WI38 (cell line): ENCODE data around the gene GRXCR1.

Experiments used
- H3K4me3 ChIP-seq: 2 replicates; pipeline ENCODE4 v1.5.1; 2011; ENCODE audit warnings: low read depth, mild to moderate bottlenecking, control low read depth, low read length
- TF ChIP-seq, protein P1 (sequence below): IDR thresholded peaks from 2 replicates; pipeline ENCODE4 v1.5.1; 2012; ENCODE audit warnings: low read depth, mild to moderate bottlenecking, control low read depth, low read length

Gene GRXCR1

DNA sequence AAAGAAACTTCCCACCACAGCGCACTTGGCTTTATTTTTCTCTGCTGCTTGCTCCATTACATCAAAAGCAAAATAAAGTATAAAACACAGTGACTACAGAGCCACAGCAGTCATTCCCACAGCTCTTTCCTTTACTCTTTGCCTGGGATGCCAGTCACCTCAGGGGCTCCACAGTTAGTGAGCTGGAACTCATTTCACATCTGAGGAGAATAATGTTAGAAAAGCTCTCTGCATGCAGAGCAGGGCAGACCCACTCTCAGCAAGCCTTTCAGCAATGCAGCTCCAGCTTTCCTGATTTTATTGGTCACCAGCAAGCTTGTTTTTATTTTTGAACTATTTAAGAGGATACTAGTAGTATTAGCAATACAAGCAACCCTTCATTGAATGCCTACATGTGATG is 13.8 kb downstream of the GRXCR1 start:
- no peak overlapping the region for H3K4me3 ChIP-seq
- TF ChIP-seq, protein P1, sequence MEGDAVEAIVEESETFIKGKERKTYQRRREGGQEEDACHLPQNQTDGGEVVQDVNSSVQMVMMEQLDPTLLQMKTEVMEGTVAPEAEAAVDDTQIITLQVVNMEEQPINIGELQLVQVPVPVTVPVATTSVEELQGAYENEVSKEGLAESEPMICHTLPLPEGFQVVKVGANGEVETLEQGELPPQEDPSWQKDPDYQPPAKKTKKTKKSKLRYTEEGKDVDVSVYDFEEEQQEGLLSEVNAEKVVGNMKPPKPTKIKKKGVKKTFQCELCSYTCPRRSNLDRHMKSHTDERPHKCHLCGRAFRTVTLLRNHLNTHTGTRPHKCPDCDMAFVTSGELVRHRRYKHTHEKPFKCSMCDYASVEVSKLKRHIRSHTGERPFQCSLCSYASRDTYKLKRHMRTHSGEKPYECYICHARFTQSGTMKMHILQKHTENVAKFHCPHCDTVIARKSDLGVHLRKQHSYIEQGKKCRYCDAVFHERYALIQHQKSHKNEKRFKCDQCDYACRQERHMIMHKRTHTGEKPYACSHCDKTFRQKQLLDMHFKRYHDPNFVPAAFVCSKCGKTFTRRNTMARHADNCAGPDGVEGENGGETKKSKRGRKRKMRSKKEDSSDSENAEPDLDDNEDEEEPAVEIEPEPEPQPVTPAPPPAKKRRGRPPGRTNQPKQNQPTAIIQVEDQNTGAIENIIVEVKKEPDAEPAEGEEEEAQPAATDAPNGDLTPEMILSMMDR = no peak

DNA sequence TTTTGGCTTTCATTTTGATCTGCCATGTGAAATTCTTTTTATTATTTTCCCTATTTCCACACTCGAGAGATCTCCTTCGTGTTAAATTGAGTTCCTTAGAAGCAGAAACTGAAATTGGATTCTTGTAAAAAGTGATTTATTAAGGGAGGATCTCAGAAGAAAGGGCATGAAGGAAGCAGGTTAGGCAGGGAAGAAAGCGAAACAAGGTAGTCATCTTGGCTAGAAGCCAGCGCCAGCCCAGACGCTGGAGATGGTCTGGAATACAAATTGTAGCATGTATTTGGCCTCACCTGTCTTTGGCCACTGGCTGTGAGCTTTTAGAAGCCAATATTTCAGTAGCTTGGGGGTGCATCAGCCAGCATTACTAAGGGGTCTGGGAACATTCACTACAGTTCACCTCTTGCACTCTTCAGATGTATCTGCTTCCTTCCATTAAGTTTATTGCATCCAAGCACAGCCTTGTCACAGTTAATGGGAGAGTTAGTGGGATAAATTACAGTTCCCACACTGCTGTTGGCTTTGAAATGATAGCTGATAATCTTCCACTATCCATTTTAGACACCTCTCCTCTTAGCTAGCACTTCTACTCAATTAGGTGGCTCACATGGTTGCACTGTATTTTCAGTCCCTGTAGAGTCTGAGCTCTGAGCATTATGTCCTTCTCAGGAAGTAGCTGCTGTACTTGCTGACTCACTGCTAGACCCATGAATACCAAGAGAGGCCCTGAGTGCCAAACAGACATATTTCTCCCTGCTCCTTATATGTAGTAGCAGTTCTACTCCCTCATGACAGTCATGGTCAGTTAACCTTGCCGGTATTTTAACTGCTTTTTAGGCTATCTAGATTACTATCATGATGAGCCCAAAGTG is 14.6 kb downstream of the GRXCR1 start:
- H3K4me3 ChIP-seq = no peak overlapping the region
- TF ChIP-seq, protein P1 = no peak

DNA sequence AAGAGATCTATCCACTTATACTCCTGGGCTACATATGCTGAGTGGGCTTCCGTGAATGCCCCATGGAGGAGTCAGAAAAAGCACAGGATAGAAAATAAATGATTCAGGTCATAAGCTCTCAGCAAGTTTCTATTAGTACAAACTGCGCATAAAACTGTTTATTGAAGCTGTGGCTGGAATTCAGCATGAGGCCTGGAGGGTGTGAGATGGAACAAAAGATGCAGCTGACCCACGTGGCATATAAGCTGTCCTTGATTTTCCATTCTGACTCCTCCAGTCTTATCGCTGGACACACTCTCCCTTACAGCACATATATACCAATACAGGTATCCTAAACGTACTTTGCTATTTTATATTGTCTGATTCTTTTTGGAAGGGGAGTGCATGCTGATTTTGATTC is 17.9 kb downstream of the GRXCR1 start:
- H3K4me3 ChIP-seq = no peak overlapping the region
- TF ChIP-seq, protein P1 = no peak

DNA sequence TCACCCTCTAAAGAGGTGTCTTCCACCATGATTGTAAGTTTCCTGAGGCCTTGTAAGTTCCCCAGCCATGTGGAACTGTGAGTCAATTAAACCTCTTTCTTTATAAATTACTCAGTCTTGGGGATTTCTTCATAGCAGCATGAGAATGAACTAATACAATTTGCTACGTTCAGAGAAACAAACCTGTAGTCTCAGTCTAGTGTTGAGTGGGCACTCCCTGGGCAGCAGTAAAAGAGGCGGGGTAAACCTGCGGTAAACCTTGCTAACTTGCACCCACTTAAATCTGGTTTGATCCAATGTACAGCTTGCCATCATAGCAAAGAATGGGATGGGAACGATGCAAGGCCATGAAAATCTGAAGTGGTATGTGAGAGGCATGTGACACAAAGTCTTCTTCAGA is 22.4 kb downstream of the GRXCR1 start:
- TF ChIP-seq, protein P1 = no peak
- no peak overlapping the region for H3K4me3 ChIP-seq

DNA sequence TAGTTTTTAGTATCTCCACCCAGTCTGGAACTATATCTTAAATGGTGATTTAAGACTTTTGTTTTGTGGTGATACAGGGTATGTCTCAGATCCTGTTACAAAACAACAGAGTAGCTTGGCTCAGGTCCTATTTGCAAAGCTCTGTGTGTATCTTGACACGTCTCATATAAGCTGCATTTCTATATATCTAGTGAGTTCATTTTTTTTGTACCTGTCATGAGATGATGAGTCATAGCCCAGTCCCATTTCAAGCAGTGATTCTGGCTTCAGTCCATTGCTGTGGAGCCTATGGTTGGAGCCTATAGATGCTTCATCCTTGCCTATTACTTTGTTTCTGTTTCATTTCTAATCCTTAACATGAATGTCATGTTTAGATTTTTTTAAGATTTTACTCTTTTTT is 23.0 kb downstream of the GRXCR1 start:
- TF ChIP-seq, protein P1 = no peak
- H3K4me3 ChIP-seq = no peak overlapping the region

DNA sequence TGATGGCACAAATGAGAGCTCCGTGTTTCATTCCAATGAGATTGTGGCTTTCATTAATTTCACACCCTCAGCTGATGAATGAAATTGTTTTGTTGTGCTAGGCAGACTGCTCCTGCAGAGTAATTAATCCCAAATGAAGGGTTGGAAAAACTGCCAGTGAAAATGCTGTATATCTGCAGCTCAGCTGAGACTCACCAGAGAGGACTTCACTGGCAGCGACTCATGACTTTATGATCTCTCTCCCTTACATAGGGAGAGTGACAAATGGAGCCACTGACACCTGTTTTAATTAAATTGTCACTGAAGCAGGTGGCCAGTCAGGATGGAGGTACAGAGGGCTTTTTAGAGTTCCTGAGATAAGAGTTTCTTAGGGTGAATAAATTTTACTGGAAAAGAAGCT is 24.8 kb downstream of the GRXCR1 start:
- TF ChIP-seq, protein P1 = no peak
- H3K4me3 ChIP-seq = no peak overlapping the region

DNA sequence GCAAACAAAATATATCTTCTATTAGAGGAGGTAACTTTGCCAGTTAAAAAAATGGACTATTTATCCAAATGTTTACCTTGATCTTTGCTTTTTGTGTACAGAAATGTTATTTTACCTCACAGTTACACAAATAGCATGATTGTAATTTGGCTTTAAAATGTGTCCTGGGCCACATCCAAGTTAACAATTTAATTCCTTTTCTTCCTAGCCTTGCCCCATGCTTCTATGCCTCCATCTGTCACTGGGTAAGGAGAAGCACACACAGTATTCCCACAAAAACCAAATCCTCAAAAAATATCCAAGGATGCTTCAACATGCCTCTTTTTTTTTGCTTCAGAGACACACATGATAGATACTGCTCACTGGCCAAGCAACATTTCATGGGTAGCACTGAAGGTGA is 30.9 kb downstream of the GRXCR1 start:
- no peak overlapping the region for H3K4me3 ChIP-seq
- TF ChIP-seq, protein P1 = no peak
